BLaER1 treated with 17β-estradiol and CSF1 and Interleukin-3, amounts not matched to agents 10 nM and 100 nM (cell line): Measurements from ENCODE around the gene MAP1LC3B.
"Not testable (repeated sequence)": the region's sequence is repeated elsewhere in the genome, so short reads cannot be mapped to it uniquely, and the experiment has no call there.

Experiments used
- H3K27ac ChIP-seq, 11 experiments: shearing (Covaris generic); formaldehyde crosslinking; 2 replicates each; pipeline ENCODE4 v1.8.1; 2022
- H3K27me3 ChIP-seq, 11 experiments: shearing (Covaris generic); formaldehyde crosslinking; 2 replicates each; pipeline ENCODE4 v1.8.1; 2022
- H3K36me3 ChIP-seq, 11 experiments: shearing (Covaris generic); formaldehyde crosslinking; 2 replicates each; pipeline ENCODE4 v1.8.1; 2022
- H3K4me1 ChIP-seq, 10 experiments: shearing (Covaris generic); formaldehyde crosslinking; 2 replicates each; pipeline ENCODE4 v1.8.1; 2022
- H3K4me2 ChIP-seq, 11 experiments: shearing (Covaris generic); formaldehyde crosslinking; 2 replicates each; pipeline ENCODE4 v1.8.1; 2022
- H3K4me3 ChIP-seq, 10 experiments: shearing (Covaris generic); formaldehyde crosslinking; 2 replicates each; pipeline ENCODE4 v1.8.1; 2022
- H3K9ac ChIP-seq, 11 experiments: shearing (Covaris generic); formaldehyde crosslinking; 2 replicates each; pipeline ENCODE4 v1.8.1; 2022
- H3K9me3 ChIP-seq, 11 experiments: shearing (Covaris generic); formaldehyde crosslinking; replicated peaks in 1 of 11; 2 replicates each; pipeline ENCODE4 v1.8.1; 2022
- H4K20me1 ChIP-seq, 11 experiments: shearing (Covaris generic); formaldehyde crosslinking; 2 replicates each; pipeline ENCODE4 v1.8.1; 2022
- Cebpa-rat ChIP-seq, 11 experiments: shearing (Covaris generic); IDR thresholded peaks; 2 replicates each; pipeline ENCODE4 v1.8.1; 2022

The MAP1LC3B gene

DNA sequence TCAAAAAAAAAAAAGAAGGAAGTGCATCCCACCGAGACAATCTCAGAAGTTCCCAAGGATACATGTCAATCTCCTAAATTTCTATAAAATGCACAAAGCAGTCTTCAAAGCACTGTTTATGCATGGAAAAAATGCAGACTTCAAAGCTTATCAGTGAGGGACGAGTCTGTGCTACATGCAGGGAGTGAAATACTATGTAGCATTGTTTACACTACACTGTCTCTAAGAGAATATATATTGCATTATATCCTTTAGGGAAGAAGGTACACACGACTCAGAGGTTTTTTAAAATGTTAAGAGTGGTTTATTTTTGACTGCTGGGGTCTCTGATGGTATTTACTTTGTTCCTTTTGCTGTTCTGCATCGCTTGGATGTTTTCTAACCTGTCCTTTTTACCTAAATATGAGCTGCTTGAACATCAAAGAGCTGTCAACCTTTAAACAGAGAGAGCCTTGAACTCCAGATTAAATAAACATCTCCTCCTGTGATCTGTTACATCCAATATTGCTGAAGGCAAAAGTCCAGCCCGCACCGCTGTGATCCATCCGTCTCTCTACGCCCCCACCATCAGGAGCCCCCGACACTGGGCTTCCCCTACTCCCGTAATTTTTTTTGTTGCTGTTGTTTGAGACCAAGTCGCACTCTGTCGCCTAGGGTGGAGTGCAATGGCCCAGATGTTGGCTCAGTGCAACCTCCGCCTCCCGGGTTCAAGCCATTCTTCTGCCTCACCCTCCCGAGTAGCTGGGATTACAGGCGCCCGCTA lies 9.9 kb upstream of the MAP1LC3B start:
- Histone ChIP-seq H3K27me3 (peaks cover 0 to 3% (median 0%) of the 10 kb centered on the region in 11 experiments; a peak in 1 of 22 replicates), H3K27ac (peak overlapping the region in 10 of 11 experiments; percentile 85 to 95 (median 92); a peak in 19 of 22 replicates), H3K4me2 (peak overlapping the region; percentile 84 to 99 (median 92)), H3K36me3 (peaks cover 0 to 24% (median 11%) of the 10 kb centered on the region in 11 experiments; a peak in 11 of 22 replicates), H3K4me1 (peaks cover 52 to 58% (median 55%) of the 10 kb centered on the region in 10 experiments), H3K9me3 (no peaks in the 10 kb centered on the region), H4K20me1 (peaks cover 45 to 60% (median 58%) of the 10 kb centered on the region in 11 experiments; a peak in 21 of 22 replicates), H3K9ac (peak overlapping the region; percentile 82 to 95 (median 88)), H3K4me3 (peak overlapping the region; percentile 60 to 88 (median 78))
- TF ChIP-seq Cebpa-rat (IDR thresholded peaks at IDR 0.05) = no peak

DNA sequence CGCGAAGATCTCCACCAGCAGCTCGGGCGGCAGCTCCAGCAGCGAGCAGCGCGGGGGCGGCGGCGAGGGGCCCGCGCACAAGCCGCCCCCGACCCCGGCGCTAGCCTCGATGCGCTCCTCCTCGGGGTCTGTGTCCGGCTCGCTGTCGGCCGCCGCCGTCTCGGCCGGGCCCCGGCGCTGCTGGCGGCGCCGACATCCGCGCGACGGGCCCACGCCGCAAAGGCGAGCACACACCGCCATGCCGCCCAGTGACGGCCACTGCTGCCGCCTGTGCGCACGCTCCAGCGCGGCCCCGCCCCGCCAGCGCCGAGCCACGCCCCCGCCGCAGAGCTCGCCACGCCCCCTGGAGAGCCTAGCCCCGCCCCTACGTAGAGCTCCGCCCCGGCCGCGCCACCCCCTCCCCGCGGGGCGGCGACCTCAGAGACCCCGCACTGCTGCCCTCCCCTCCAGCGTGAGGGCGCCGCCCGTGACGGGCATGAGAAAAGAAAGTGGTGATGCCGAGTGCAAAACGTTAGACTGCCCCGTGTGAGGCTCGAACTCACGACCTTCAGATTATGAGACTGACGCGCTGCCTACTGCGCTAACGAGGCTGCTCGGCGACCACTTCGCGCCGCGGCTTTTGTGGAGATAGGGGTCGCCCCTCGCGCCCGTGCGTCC lies 8.5 kb upstream of the MAP1LC3B start, which contains the start of gene FBXO31:
FBXO31 (minus strand) TSS at position 272 of the 657 bp plus-strand sequence; CDS start at position 240, 32 bp downstream.
- peak within 1 kb of the TSS; percentile 77 to 95 (median 91) for H3K27ac ChIP-seq
- peak within 1 kb of the TSS; percentile 60 to 88 (median 78) for H3K4me3 ChIP-seq
- H3K9me3 ChIP-seq = no peaks in the 10 kb centered on the region
- H4K20me1 ChIP-seq = peaks cover 36 to 46% (median 44%) of the 10 kb centered on the region in 11 experiments; a peak in 21 of 22 replicates
- H3K36me3 ChIP-seq = peaks cover 0 to 11% (median 6%) of the 10 kb centered on the region in 11 experiments; a peak in 6 of 22 replicates
- H3K27me3 ChIP-seq = no peaks in the 10 kb centered on the region
- H3K9ac ChIP-seq = peak within 1 kb of the TSS; percentile 82 to 95 (median 88)
- peak within 1 kb of the TSS; percentile 84 to 99 (median 92) for H3K4me2 ChIP-seq
- TF ChIP-seq Cebpa-rat (IDR thresholded peaks at IDR 0.05) = no peak
- peaks cover 62 to 71% (median 65%) of the 10 kb centered on the region in 10 experiments for H3K4me1 ChIP-seq

DNA sequence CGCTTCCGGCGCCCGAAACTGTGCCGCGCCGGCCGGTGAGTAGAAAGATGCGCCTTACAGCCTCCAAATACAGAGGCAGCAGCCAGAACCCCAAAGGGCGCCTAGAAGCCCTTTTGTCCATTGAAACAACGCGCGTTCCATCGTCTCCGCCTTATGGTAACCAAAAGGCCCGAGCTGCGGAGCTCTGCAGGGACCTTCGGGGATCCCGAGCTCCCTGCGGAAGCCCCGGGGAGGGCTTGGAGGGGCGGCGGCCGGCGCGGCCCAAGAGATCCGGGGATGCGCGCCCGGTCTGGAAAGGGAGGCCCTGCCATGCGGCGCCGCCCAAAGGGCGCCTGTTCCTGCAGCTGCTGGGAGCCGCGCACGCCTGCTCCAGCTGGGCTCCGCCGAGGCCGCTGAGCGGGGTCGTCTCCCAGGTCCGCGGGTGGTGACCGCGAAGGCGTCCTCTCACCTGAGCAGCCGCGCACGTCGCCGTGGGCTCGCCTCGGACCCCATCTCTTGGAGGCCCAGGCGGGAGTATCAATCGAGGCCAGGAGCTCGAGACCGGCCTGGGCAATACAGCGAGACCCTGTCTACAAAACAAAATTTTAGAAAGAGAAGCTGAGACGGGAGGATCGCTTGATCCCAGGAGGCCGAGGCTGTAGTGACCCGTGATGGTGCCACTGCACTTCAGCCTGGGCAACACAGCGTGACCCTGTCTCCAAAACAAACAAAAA lies 7.8 kb upstream of the MAP1LC3B start:
- H3K27me3 ChIP-seq = no peaks in the 10 kb centered on the region
- peaks cover 67 to 77% (median 71%) of the 10 kb centered on the region in 10 experiments for H3K4me1 ChIP-seq
- H4K20me1 ChIP-seq = peaks cover 32 to 39% (median 37%) of the 10 kb centered on the region in 11 experiments; a peak in 21 of 22 replicates
- no peaks in the 10 kb centered on the region for H3K9me3 ChIP-seq
- no peak for TF ChIP-seq Cebpa-rat (IDR thresholded peaks at IDR 0.05)
- peak overlapping the region; percentile 82 to 95 (median 88) for H3K9ac ChIP-seq
- peak overlapping the region; percentile 72 to 97 (median 88) for H3K4me2 ChIP-seq
- peak overlapping the region; percentile 77 to 95 (median 91) for H3K27ac ChIP-seq
- H3K36me3 ChIP-seq = peaks cover 0 to 7% (median 1%) of the 10 kb centered on the region in 11 experiments; a peak in 5 of 22 replicates
- peak overlapping the region; percentile 60 to 88 (median 78) for H3K4me3 ChIP-seq

DNA sequence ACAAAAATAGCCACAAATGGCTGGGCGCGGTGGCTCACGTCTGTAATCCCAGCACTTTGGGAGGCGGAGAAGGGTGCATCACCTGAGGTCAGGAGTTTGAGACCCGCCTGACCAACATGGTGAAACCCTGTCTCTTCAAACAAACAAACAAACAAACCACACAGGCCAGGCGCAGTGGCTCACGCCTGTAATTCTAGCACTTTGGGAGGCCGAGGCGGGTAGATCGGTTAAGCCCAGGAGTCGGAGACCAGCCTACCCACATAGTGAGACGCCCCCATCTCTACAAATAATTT lies 7.3 kb upstream of the MAP1LC3B start:
- peak overlapping the region; percentile 77 to 95 (median 91) for H3K27ac ChIP-seq
- H3K9ac ChIP-seq = peak overlapping the region; percentile 82 to 95 (median 88)
- peak overlapping the region; percentile 60 to 88 (median 78) for H3K4me3 ChIP-seq
- H3K36me3 ChIP-seq, H3K9me3 ChIP-seq, H3K27me3 ChIP-seq: not testable (repeated sequence)
- peaks cover 27 to 34% (median 32%) of the 10 kb centered on the region in 11 experiments; a peak in 21 of 22 replicates for H4K20me1 ChIP-seq
- peaks cover 72 to 82% (median 76%) of the 10 kb centered on the region in 10 experiments for H3K4me1 ChIP-seq
- peak overlapping the region; percentile 72 to 97 (median 88) for H3K4me2 ChIP-seq

DNA sequence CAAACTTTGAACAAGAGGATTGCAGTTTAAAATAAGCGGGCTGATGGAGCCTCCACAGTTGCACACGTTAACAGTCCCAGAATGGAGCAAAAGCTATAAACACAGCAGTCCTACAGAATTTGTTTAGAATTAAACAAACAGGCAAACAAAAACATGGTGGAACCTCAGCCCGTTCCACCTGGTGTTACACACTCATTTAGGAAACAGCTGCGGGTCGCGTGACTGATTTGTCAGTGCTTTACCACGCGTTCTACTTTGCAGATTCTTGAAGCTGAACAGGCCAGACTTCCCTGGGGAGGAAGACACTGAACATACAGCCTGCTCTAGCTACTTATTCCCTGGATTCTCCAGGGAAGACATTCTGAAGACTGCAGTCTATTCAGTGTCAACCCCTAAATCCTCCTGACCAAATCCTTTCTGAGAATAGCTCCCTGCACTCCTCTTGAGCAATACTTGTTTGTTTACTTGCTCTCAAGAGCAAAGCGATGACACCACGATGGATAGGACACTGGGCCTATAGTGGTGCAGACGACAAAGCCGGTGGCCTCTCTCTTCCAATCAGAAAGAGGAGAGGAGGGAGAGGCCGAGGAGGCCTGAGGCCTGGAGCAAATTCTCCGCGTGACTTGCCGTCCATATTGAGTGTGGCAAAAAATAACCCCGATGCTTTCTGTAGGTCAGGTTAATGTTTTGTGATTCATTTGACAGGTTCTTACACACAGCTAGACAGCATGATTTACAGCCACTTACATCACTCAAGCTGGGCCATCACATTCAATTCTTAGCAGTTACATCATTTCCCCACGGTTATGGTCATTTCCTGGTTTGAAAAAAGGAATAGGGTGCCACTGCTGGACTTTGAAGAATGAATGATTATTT lies 4.0 kb upstream of the MAP1LC3B start:
- no peaks in the 10 kb centered on the region for H3K36me3 ChIP-seq
- no peaks in the 10 kb centered on the region for H3K27me3 ChIP-seq
- peak; percentile 74 to 97 (median 91); a peak in 19 of 22 replicates for TF ChIP-seq Cebpa-rat (IDR thresholded peaks at IDR 0.05)
- peak overlapping the region; percentile 80 to 97 (median 91) for H3K27ac ChIP-seq
- H3K4me3 ChIP-seq = peak overlapping the region; percentile 20 to 56 (median 42); a peak in 18 of 20 replicates
- H3K4me1 ChIP-seq = peaks cover 62 to 72% (median 66%) of the 10 kb centered on the region in 10 experiments
- H3K4me2 ChIP-seq = peak overlapping the region; percentile 71 to 94 (median 82)
- peak overlapping the region; percentile 73 to 82 (median 78) for H3K9ac ChIP-seq
- no peaks in the 10 kb centered on the region for H3K9me3 ChIP-seq
- peaks cover 6 to 10% (median 10%) of the 10 kb centered on the region in 11 experiments for H4K20me1 ChIP-seq

DNA sequence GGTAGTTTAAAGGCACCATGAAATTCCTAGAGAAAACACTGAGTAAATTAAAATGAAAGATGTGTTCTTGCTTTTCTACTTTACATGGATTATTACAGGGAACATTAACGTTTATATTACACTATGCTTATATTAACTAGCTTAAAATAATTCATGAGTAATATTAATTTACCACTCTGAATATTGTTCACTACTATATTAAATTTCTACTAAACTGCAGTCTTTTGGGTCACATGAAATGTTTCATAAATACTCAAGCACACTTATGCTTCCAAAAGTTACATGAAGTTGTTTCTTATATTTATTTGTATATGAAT lies 3.4 kb upstream of the MAP1LC3B start:
- Histone ChIP-seq H3K27me3 (no peaks in the 10 kb centered on the region), H3K9ac (peak overlapping the region; percentile 73 to 82 (median 78)), H3K4me3 (peak overlapping the region; percentile 20 to 56 (median 42); a peak in 15 of 20 replicates), H3K9me3 (no peaks in the 10 kb centered on the region), H3K4me1 (peaks cover 68 to 78% (median 72%) of the 10 kb centered on the region in 10 experiments), H3K4me2 (peak overlapping the region; percentile 50 to 94 (median 82)), H3K36me3 (no peaks in the 10 kb centered on the region), H3K27ac (peak overlapping the region; percentile 80 to 97 (median 91)), H4K20me1 (peaks cover 12 to 16% (median 16%) of the 10 kb centered on the region in 11 experiments)
- TF ChIP-seq Cebpa-rat (IDR thresholded peaks at IDR 0.05) = no peak

DNA sequence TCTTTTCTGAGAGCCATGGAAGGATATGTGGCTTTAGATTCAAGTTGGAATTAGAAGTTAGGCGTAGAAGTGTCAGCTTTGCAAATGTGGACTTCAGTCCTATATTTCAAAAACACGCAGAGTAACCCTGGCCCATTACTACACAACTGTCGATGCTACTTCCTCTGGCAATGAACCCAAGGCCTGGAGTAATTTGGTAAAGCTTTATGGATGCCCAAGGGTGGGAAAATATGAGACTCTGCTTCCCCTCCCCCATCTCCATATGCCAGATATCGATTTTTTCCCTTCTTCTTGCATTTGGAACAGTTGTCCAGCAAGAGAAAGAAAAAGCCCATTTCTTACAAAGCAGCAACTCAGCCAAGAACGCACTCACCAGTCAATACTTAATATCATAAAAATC lies 2.9 kb upstream of the MAP1LC3B start:
- Histone ChIP-seq H3K27ac (peak overlapping the region; percentile 80 to 97 (median 91)), H3K4me2 (peak overlapping the region; percentile 50 to 92 (median 78)), H3K36me3 (no peaks in the 10 kb centered on the region), H3K4me1 (peaks cover 72 to 82% (median 76%) of the 10 kb centered on the region in 10 experiments), H3K9me3 (no peaks in the 10 kb centered on the region), H3K4me3 (peak overlapping the region in 1 of 10 experiments; percentile 42; a peak in 1 of 20 replicates), H3K27me3 (no peaks in the 10 kb centered on the region), H3K9ac (peak overlapping the region in 9 of 11 experiments; percentile 19 to 81 (median 75); a peak in 14 of 22 replicates), H4K20me1 (peaks cover 17 to 21% (median 20%) of the 10 kb centered on the region in 11 experiments)
- TF ChIP-seq Cebpa-rat (IDR thresholded peaks at IDR 0.05) = no peak

DNA sequence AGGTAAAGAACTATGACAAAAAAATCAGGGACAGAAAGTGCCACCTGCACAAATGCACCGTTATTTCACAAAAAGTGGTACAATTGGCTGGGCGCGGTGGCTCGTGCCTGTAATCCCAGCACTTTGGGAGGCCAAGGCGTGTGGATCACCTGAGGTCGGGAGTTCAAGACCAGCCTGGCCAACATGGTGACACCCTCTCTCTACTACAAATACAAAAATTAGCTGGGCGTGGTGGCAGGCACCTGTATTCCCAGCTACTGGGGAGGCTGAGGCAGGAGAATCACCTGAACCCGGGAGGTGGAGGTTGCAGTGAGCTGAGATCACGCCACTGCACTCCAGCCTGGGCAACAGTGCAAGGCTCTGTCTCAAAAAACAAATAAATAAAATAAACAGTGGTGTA lies 2.2 kb upstream of the MAP1LC3B start:
- H3K9ac ChIP-seq = peak overlapping the region in 3 of 11 experiments; percentile 73 to 81 (median 78); a peak in 1 of 22 replicates
- H3K9me3 ChIP-seq, H3K4me3 ChIP-seq, H3K36me3 ChIP-seq, H3K27me3 ChIP-seq: not testable (repeated sequence)
- H4K20me1 ChIP-seq = peaks cover 23 to 28% (median 27%) of the 10 kb centered on the region in 11 experiments
- peak overlapping the region in 9 of 11 experiments; percentile 88 to 97 (median 95); a peak in 15 of 22 replicates for H3K27ac ChIP-seq
- peak overlapping the region in 8 of 11 experiments; percentile 70 to 92 (median 80); a peak in 11 of 22 replicates for H3K4me2 ChIP-seq
- peaks cover 73 to 83% (median 77%) of the 10 kb centered on the region in 10 experiments for H3K4me1 ChIP-seq
